WTC11 (cell line): Measurements from ENCODE around the gene COL27A1. TPM values are rescaled to one million over a fixed set of nuclear protein-coding genes. Genes with fewer than 3 reads are reported as not detected.

ENCODE experiments used
- ATAC-seq: fragments of 200-7000 bp; cut with Tn5 transposase; 2 replicates; pipeline ENCODE4 v1.10.0; 2021; ENCODE audit warnings: mild to moderate bottlenecking, moderate library complexity
- CTCF ChIA-PET: fragments of 300-600 bp; sonication (Branson Sonifier 250); formaldehyde crosslinking; loops from one replicate; lab custom pipeline; 2021; ENCODE audit warnings: antibody characterized with exemption; lab: Charles Lee
- POLR2A ChIA-PET: fragments of 350-600 bp; sonication (Branson Sonifier 250); formaldehyde crosslinking; loops from one replicate; lab custom pipeline; 2021; ENCODE audit warnings: antibody characterized with exemption; lab: Charles Lee
- DNase-seq: peaks from one replicate; pipeline ENCODE4 v3.0.0; 2021; ENCODE audit warnings: low spot score
- H3K27ac Mint-ChIP-seq: 2 replicates; pipeline ENCODE4 v1.8.0; 2021; ENCODE audit warnings: mixed read lengths
- H3K27me3 Mint-ChIP-seq: 2 replicates; pipeline ENCODE4 v1.8.0; 2021; ENCODE audit warnings: low read depth, mild to moderate bottlenecking, moderate library complexity, mixed read lengths
- H3K36me3 Mint-ChIP-seq: 2 replicates; pipeline ENCODE4 v1.8.0; 2021; ENCODE audit warnings: mixed read lengths
- H3K4me1 Mint-ChIP-seq: 2 replicates; pipeline ENCODE4 v1.8.0; 2022; ENCODE audit warnings: mixed read lengths
- H3K4me3 Mint-ChIP-seq: 2 replicates; pipeline ENCODE4 v1.8.0; 2021; ENCODE audit warnings: mild to moderate bottlenecking, moderate library complexity, mixed read lengths
- H3K9me3 Mint-ChIP-seq: 2 replicates; pipeline ENCODE4 v1.8.0; 2021; ENCODE audit warnings: mixed read lengths
- CREB1 ChIP-seq: sonication (generic); formaldehyde crosslinking; IDR thresholded peaks from 2 replicates; pipeline ENCODE4 v1.8.0; 2023; ENCODE audit warnings: mild to moderate bottlenecking, missing genetic modification reagents
- GTF2I ChIP-seq: fragments of 250-450 bp; sonication (Bioruptor Pico); conservative IDR thresholded peaks from 2 replicates; pipeline ENCODE4 v1.4.0; 2021; ENCODE audit warnings: mild to moderate bottlenecking
- OVOL2 ChIP-seq: fragments of 250-450 bp; sonication (Bioruptor Pico); IDR thresholded peaks from 2 replicates; pipeline ENCODE4 v1.9.0; 2021; ENCODE audit warnings: mild to moderate bottlenecking, borderline replicate concordance
- RORB ChIP-seq: fragments of 250-450 bp; sonication (Bioruptor Pico); IDR thresholded peaks from 2 replicates; pipeline ENCODE4 v1.9.0; 2021; ENCODE audit warnings: mild to moderate bottlenecking
- TCF7 ChIP-seq: sonication (generic); formaldehyde crosslinking; IDR thresholded peaks from 2 replicates; pipeline ENCODE4 v1.8.0; 2022; ENCODE audit warnings: mild to moderate bottlenecking, low read depth, missing genetic modification reagents, moderate library complexity
- ZNF138 ChIP-seq: sonication (generic); formaldehyde crosslinking; conservative IDR thresholded peaks from 2 replicates; pipeline ENCODE4 v1.8.1; 2022; ENCODE audit warnings: mild to moderate bottlenecking, moderate library complexity, missing genetic modification reagents
- ZNF232 ChIP-seq: sonication (generic); formaldehyde crosslinking; IDR thresholded peaks from 2 replicates; pipeline ENCODE4 v1.8.0; 2022; ENCODE audit warnings: mild to moderate bottlenecking, missing genetic modification reagents
- ZNF263 ChIP-seq: sonication (generic); formaldehyde crosslinking; IDR thresholded peaks from 2 replicates; pipeline ENCODE4 v1.8.1; 2022; ENCODE audit warnings: low read depth, mild to moderate bottlenecking, moderate library complexity, missing genetic modification reagents
- ZNF423 ChIP-seq: fragments of 250-450 bp; sonication (Bioruptor Pico); IDR thresholded peaks from 2 replicates; pipeline ENCODE4 v2.1.2; 2022; ENCODE audit warnings: mild to moderate bottlenecking, moderate library complexity
- total RNA-seq: library from RNA; stranded (reverse); gene quantifications from 3 replicates; pipeline ENCODE4 v1.2.3, GENCODE V29; 2021
- TF ChIP-seq, protein P1 (sequence below): sonication (generic); formaldehyde crosslinking; IDR thresholded peaks from 2 replicates; pipeline ENCODE4 v1.8.1; 2022; ENCODE audit warnings: missing genetic modification reagents, borderline replicate concordance
- TF ChIP-seq, protein P2 (sequence below): fragments of 250-450 bp; sonication (Bioruptor Pico); IDR thresholded peaks from 2 replicates; pipeline ENCODE4 v2.1.2; 2022; ENCODE audit warnings: mild to moderate bottlenecking, moderate library complexity
- TF ChIP-seq, protein P3 (sequence below): sonication (generic); formaldehyde crosslinking; conservative IDR thresholded peaks from 2 replicates; pipeline ENCODE4 v1.8.1; 2022; ENCODE audit warnings: mild to moderate bottlenecking, missing genetic modification reagents
- TF ChIP-seq, protein P4 (sequence below): sonication (generic); formaldehyde crosslinking; IDR thresholded peaks from 2 replicates; pipeline ENCODE4 v1.8.1; 2022; ENCODE audit warnings: mild to moderate bottlenecking, moderate library complexity, missing genetic modification reagents
- TF ChIP-seq, protein P5 (sequence below): sonication (generic); formaldehyde crosslinking; IDR thresholded peaks from 2 replicates; pipeline ENCODE4 v1.8.0; 2023; ENCODE audit warnings: mild to moderate bottlenecking, missing genetic modification reagents
- TF ChIP-seq, protein P6 (sequence below): fragments of 250-450 bp; sonication (Bioruptor Pico); conservative IDR thresholded peaks from 2 replicates; pipeline ENCODE4 v1.9.0; 2021; ENCODE audit warnings: mild to moderate bottlenecking
- TF ChIP-seq, protein P7 (sequence below): fragments of 250-450 bp; sonication (Bioruptor Pico); IDR thresholded peaks from 2 replicates; pipeline ENCODE4 v1.9.0; 2021; ENCODE audit warnings: mild to moderate bottlenecking, borderline replicate concordance

The COL27A1 gene
- total RNA-seq, 1 experiment from 2014 or later = 47.5 TPM

DNA sequence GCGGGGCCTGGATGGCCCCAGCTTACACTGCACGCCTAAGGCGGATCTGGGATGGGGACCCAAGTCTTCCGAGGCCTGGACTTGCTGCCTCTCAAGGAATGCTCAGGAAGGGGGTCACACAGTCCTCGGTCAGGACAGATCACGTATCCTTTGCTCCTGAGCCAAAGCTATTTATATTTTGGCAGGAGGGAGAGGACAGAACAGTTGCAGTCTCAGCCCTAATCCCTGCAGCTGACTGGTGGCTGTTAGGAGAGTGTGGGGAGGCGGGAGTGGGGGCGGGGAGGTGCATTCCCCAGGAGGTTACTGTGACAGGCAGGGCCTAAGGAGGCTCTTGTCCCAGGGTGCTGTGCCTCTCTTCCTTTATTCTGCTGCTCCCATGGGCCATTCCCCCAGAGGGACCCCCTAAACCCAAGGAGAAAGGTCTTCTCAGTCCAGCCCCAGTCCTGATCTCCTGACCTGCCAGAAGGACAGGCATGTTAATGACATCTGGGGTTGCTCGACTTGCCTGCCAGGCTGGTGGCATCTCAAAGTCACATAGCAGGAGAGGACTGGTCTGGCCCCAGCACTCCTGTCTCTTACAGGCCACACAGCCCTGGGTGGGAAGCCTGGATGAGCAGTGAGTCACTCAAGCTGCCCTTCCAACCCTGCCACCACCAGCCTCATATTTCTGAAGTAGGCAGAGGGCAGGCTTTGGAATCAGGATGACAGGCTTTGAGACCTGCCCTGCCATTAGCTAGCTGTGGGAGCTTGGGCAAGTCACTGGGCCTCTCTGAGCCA, 51.9 kb downstream of the COL27A1 start (continued):
- TF ChIP-seq, protein P1, sequence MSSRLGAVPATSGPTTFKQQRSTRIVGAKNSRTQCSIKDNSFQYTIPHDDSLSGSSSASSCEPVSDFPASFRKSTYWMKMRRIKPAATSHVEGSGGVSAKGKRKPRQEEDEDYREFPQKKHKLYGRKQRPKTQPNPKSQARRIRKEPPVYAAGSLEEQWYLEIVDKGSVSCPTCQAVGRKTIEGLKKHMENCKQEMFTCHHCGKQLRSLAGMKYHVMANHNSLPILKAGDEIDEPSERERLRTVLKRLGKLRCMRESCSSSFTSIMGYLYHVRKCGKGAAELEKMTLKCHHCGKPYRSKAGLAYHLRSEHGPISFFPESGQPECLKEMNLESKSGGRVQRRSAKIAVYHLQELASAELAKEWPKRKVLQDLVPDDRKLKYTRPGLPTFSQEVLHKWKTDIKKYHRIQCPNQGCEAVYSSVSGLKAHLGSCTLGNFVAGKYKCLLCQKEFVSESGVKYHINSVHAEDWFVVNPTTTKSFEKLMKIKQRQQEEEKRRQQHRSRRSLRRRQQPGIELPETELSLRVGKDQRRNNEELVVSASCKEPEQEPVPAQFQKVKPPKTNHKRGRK (CRISPR knock-in tag) = no peak
- TF ChIP-seq ZNF138 (CRISPR knock-in tag) = no peak
- TF ChIP-seq ZNF232 = no peak
- TF ChIP-seq, protein P2, sequence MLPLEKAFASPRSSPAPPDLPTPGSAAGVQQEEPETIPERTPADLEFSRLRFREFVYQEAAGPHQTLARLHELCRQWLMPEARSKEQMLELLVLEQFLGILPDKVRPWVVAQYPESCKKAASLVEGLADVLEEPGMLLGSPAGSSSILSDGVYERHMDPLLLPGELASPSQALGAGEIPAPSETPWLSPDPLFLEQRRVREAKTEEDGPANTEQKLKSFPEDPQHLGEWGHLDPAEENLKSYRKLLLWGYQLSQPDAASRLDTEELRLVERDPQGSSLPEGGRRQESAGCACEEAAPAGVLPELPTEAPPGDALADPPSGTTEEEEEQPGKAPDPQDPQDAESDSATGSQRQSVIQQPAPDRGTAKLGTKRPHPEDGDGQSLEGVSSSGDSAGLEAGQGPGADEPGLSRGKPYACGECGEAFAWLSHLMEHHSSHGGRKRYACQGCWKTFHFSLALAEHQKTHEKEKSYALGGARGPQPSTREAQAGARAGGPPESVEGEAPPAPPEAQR (CRISPR knock-in tag) = no peak

DNA sequence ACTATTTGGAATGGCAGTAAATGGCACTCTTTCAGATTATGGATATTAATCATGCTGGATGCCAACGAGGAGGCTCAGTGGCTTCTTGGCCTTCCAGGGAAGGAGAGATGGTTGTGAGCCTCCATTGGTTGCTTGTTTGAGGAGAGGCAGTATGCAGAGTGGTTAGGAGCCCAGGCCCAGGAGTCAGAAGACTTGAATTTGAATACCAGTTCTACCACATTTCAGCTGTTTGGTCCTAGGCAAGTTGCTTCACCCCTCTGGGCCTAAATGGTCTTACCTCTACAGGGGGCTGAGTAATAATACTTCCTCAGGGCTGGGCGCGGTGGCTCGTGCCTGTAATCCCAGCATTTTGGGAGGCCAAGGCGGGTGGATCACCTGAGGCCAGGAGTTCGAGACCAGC, 52.5 kb downstream of the COL27A1 start:
- Mint-ChIP-seq H3K9me3 (no peaks in the 10 kb centered on the region), H3K4me1 (peaks cover 9% of the 10 kb centered on the region), H3K4me3 (no peak overlapping the region), H3K27ac (no peak overlapping the region), H3K36me3 (peaks cover 6% of the 10 kb centered on the region; the same call in 1 of the 2 replicates), H3K27me3 (no peaks in the 10 kb centered on the region)
- CTCF ChIA-PET = interaction anchor here (2.9 kb wide), 1 partner anchor 99 kb away, joined by 16 read pairs; no protein-coding TSS in a partner anchor
- POLR2A ChIA-PET = no interaction called here
- DNase-seq (no peak), ATAC-seq (no peak)
- no peak for TF ChIP-seq RORB (CRISPR knock-in tag)
- TF ChIP-seq, protein P3, sequence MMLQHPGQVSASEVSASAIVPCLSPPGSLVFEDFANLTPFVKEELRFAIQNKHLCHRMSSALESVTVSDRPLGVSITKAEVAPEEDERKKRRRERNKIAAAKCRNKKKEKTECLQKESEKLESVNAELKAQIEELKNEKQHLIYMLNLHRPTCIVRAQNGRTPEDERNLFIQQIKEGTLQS = no peak
- TF ChIP-seq, protein P4, sequence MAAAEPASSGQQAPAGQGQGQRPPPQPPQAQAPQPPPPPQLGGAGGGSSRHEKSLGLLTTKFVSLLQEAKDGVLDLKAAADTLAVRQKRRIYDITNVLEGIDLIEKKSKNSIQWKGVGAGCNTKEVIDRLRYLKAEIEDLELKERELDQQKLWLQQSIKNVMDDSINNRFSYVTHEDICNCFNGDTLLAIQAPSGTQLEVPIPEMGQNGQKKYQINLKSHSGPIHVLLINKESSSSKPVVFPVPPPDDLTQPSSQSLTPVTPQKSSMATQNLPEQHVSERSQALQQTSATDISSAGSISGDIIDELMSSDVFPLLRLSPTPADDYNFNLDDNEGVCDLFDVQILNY (CRISPR knock-in tag) = no peak
- TF ChIP-seq, protein P5, sequence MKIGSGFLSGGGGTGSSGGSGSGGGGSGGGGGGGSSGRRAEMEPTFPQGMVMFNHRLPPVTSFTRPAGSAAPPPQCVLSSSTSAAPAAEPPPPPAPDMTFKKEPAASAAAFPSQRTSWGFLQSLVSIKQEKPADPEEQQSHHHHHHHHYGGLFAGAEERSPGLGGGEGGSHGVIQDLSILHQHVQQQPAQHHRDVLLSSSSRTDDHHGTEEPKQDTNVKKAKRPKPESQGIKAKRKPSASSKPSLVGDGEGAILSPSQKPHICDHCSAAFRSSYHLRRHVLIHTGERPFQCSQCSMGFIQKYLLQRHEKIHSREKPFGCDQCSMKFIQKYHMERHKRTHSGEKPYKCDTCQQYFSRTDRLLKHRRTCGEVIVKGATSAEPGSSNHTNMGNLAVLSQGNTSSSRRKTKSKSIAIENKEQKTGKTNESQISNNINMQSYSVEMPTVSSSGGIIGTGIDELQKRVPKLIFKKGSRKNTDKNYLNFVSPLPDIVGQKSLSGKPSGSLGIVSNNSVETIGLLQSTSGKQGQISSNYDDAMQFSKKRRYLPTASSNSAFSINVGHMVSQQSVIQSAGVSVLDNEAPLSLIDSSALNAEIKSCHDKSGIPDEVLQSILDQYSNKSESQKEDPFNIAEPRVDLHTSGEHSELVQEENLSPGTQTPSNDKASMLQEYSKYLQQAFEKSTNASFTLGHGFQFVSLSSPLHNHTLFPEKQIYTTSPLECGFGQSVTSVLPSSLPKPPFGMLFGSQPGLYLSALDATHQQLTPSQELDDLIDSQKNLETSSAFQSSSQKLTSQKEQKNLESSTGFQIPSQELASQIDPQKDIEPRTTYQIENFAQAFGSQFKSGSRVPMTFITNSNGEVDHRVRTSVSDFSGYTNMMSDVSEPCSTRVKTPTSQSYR = no peak
- TF ChIP-seq OVOL2 (CRISPR knock-in tag) = no peak
- TF ChIP-seq ZNF138 (CRISPR knock-in tag) = no peak
- TF ChIP-seq, protein P6, sequence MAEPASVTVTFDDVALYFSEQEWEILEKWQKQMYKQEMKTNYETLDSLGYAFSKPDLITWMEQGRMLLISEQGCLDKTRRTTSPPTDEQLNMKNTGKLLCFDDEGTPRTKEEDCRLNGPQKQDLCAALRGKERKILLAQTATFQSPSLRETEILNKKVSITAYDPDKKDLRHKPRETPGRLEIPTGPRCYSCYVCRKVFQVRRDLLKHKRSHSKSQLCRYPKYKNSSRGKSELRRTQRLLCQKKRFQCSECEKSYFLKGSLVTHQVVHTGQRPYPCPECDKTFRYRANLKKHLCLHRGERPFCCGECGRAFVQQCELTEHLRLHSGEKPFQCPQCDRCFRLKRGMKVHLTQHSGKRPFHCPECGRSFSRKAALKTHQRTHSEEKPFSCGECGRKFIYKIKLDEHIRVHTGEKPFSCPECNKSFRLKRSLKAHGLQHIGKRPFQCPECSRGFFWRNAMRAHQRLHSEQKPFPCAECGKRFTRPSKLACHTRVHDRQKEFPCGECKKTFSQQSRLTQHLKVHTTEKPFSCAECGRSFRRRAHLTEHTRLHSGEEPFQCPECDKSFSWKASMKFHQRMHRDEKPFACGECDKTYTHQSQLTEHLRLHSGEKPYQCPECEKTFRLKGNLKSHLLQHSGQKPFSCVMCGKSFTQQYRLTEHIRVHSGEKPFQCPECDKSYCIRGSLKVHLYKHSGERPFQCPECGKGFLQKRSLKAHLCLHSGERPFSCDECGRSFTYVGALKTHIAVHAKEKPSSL (CRISPR knock-in tag) = no peak
- TF ChIP-seq GTF2I (CRISPR knock-in tag) = no peak
- TF ChIP-seq TCF7 (CRISPR knock-in tag) = no peak
- TF ChIP-seq, protein P7, sequence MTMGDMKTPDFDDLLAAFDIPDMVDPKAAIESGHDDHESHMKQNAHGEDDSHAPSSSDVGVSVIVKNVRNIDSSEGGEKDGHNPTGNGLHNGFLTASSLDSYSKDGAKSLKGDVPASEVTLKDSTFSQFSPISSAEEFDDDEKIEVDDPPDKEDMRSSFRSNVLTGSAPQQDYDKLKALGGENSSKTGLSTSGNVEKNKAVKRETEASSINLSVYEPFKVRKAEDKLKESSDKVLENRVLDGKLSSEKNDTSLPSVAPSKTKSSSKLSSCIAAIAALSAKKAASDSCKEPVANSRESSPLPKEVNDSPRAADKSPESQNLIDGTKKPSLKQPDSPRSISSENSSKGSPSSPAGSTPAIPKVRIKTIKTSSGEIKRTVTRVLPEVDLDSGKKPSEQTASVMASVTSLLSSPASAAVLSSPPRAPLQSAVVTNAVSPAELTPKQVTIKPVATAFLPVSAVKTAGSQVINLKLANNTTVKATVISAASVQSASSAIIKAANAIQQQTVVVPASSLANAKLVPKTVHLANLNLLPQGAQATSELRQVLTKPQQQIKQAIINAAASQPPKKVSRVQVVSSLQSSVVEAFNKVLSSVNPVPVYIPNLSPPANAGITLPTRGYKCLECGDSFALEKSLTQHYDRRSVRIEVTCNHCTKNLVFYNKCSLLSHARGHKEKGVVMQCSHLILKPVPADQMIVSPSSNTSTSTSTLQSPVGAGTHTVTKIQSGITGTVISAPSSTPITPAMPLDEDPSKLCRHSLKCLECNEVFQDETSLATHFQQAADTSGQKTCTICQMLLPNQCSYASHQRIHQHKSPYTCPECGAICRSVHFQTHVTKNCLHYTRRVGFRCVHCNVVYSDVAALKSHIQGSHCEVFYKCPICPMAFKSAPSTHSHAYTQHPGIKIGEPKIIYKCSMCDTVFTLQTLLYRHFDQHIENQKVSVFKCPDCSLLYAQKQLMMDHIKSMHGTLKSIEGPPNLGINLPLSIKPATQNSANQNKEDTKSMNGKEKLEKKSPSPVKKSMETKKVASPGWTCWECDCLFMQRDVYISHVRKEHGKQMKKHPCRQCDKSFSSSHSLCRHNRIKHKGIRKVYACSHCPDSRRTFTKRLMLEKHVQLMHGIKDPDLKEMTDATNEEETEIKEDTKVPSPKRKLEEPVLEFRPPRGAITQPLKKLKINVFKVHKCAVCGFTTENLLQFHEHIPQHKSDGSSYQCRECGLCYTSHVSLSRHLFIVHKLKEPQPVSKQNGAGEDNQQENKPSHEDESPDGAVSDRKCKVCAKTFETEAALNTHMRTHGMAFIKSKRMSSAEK (CRISPR knock-in tag) = no peak
- TF ChIP-seq CREB1 (CRISPR knock-in tag) = no peak
- no peak for TF ChIP-seq ZNF263
- TF ChIP-seq ZNF423 (CRISPR knock-in tag) = no peak
